Spinal cord (tissue), 10 donors: ENCODE measurements around the gene RIBC1. TPM values are rescaled to one million over a fixed set of nuclear protein-coding genes. Genes with fewer than 3 reads are reported as not detected.

Source experiments
- DNase-seq, 6 donors: peaks; one replicate each; pipeline versions ENCODE4 v3.0.0 to v3.0.0-alpha.2; 2013 to 2015; ENCODE audit warnings: low spot score in 6 of 6, low read depth in 4 of 6
- H3K27ac ChIP-seq: one replicate; pipeline ENCODE4 v1.5.1; 2013; ENCODE audit warnings: low read depth, low read length, control low read depth
- H3K27me3 ChIP-seq: one replicate; pipeline ENCODE4 v1.6.1; 2013; ENCODE audit warnings: low read length; ENCODE audit not compliant: control insufficient read depth, insufficient read depth
- H3K36me3 ChIP-seq: one replicate; pipeline ENCODE4 v1.6.1; 2013; ENCODE audit warnings: low read length; ENCODE audit not compliant: control insufficient read depth, insufficient read depth
- H3K4me1 ChIP-seq: one replicate; pipeline ENCODE4 v1.6.1; 2013; ENCODE audit warnings: low read length; ENCODE audit not compliant: control insufficient read depth, insufficient read depth
- H3K4me3 ChIP-seq: one replicate; pipeline ENCODE4 v1.5.1; 2013; ENCODE audit warnings: low read depth, low read length, control low read depth
- H3K9me3 ChIP-seq: one replicate; pipeline ENCODE4 v1.6.1; 2013; ENCODE audit warnings: low read length; ENCODE audit not compliant: control insufficient read depth, insufficient read depth
- WGBS: methylation state at CpG from one replicate; pipeline ENCODE4 v1.1.5; 2013; ENCODE audit warnings: missing lambda C conversion rate; ENCODE audit not compliant: insufficient coverage; 5-methylcytosine and 5-hydroxymethylcytosine counted together
- long read RNA-seq, 4 donors: transcript quantifications; one replicate each; lab custom pipeline, GENCODE V29; 2026
- polyA plus RNA-seq, 2 donors: library from polyadenylated mRNA; unstranded; fragments of 120-200 nt; gene quantifications; one replicate each; pipeline ENCODE4 v1.2.1, GENCODE V29; 2013; ENCODE audit not compliant: insufficient read length in 2 of 2
- total RNA-seq, 2 donors: library from RNA; depleted of rRNA in 1 of 2; stranded (reverse); fragments of 120-200 nt in 1 of 2; fragments of >200 nt in 1 of 2; gene quantifications; one replicate each; pipeline versions ENCODE4 v1.2.3 to v1.2.4, GENCODE V29; 2013 to 2014
- donor health status: healthy.

Gene RIBC1
- 10 to 100 TPM in 1 of 2 donors, 1 to 10 TPM in 1; 1.8 to 11.0 TPM for total RNA-seq
- 1 to 10 TPM; 5.4 to 7.4 TPM for polyA plus RNA-seq
- long read RNA-seq, donor 1, partial matches to known transcripts: 0 of 1 reads
- long read RNA-seq, donor 1, other reads (novel, unspliced or antisense): 0 of 1 reads
- long read RNA-seq, donor 2, partial matches to known transcripts: 0 of 1 reads
- long read RNA-seq, donor 2, other reads (novel, unspliced or antisense): 0 of 1 reads
- long read RNA-seq, donor 3, partial matches to known transcripts: 10 of 38 reads
- long read RNA-seq, donor 3, other reads (novel, unspliced or antisense): 28 of 38 reads
- long read RNA-seq, donor 4, partial matches to known transcripts: 0 of 2 reads
- long read RNA-seq, donor 4, other reads (novel, unspliced or antisense): 0 of 2 reads

DNA sequence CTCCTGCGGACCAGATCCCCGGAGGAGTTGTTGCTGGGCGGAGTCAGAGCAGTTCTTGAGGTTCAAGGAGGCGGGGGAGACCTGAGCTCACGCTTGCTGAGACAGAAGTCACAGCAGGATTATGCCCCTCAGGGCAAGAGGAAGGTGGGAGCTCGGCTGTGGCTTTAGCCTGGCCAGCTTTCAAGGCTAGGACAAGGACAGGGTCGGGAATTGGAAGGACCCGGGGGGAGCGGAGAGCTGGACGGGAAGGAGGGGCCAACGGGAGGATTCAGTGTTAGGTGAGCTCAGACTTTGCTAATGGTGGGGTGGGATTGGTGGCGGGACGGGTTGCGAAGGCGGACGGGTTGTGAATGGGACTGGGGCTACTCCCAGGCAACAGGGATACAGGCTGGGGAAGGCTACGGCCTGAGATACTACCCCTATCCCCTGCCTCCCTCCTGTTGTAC, at the start of gene RIBC1:
RIBC1 (plus strand) TSS at position 13 of the 446 bp plus-strand sequence. CDS start 3,404 bp downstream, outside the sequence.
- H3K4me3 ChIP-seq: peak within 1 kb of the TSS; percentile 84
- peak in 1 of 6 donors; percentile 52 for DNase-seq
- H3K27ac ChIP-seq: peak within 1 kb of the TSS; percentile 94
- H3K36me3 ChIP-seq: no peaks in the 10 kb centered on the region
- no peaks in the 10 kb centered on the region for H3K9me3 ChIP-seq
- peaks cover 9% of the 10 kb centered on the region for H3K27me3 ChIP-seq
- WGBS: under 1% methylated on average over 14 of the region's 17 CpGs
- peaks cover 18% of the 10 kb centered on the region for H3K4me1 ChIP-seq

DNA sequence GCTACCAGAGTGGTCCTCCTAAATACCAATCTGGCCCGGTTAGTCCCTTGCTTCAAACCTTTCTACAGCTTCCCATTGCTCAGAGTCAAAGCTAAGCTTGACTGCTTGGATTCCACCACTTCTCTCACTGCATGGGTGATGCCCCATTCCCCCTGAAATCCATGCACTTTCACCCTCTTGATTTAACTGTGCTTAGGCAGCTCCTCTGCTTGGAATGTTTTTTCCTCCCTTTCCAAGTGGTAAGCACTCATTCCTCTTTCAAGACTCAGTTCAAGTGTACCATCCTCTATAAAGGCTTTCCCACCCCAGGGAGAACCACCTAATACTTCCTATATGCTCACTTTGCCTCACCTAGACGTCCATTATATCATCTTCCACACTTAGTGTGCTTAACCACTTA, 49.4 kb upstream of the RIBC1 start:
- H3K36me3 ChIP-seq: peaks cover 3% of the 10 kb centered on the region
- no peak overlapping the region for H3K27ac ChIP-seq
- no peak overlapping the region for H3K4me3 ChIP-seq
- H3K9me3 ChIP-seq: peaks cover 4% of the 10 kb centered on the region
- H3K4me1 ChIP-seq: no peaks in the 10 kb centered on the region
- 67% methylated on average over 2 of the region's 2 CpGs for WGBS
- no peaks in the 10 kb centered on the region for H3K27me3 ChIP-seq
- no peak for DNase-seq

DNA sequence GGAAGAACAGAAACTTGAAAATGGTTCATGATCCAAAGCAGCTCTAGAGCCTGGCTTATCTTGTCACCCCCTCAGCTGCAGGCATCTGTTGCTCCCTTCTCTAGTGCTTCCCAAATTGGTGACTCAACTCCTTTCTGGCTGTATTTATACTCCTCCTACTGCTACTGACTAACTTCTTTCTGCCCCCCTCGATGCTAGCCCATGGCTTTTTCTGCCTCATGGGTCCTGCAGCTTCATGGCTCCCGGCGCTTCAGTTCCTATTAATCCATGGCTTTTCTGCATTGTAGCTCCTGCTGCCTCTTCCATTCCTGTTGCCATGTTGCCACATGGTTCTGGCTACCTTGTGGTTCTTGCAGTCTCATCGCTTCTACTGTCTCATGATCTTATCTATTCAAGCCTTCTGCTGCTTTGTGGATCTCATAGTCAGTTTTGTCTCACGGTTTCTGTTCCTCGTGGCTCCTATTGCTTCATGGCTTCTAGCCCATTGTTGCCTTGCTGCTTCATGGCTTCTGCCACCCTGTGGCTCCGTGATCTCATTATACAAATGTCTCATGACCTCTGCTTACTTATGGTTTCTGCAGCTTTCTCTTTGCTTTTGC, 48.4 kb upstream of the RIBC1 start:
- 87% methylated on average over 7 of the region's 7 CpGs for WGBS
- no peaks in the 10 kb centered on the region for H3K27me3 ChIP-seq
- H3K27ac ChIP-seq: no peak overlapping the region
- no peaks in the 10 kb centered on the region for H3K4me1 ChIP-seq
- peaks cover 4% of the 10 kb centered on the region for H3K9me3 ChIP-seq
- H3K36me3 ChIP-seq: peaks cover 3% of the 10 kb centered on the region
- no peak for DNase-seq
- H3K4me3 ChIP-seq: no peak overlapping the region

- Histone ChIP-seq H3K4me3 (no peak overlapping the region), H3K4me1 (no peaks in the 10 kb centered on the region), H3K36me3 (peaks cover 4% of the 10 kb centered on the region), H3K9me3 (peaks cover 3% of the 10 kb centered on the region), H3K27me3 (no peaks in the 10 kb centered on the region), H3K27ac (no peak overlapping the region)
- no peak for DNase-seq
Measured at GRCh38 chrX:53374923-53375322, 47.8 kb upstream of the RIBC1 start.

- no peak overlapping the region for H3K4me3 ChIP-seq
- no peaks in the 10 kb centered on the region for H3K27me3 ChIP-seq
- DNase-seq: no peak
- peaks cover 19% of the 10 kb centered on the region for H3K36me3 ChIP-seq
- H3K4me1 ChIP-seq: no peaks in the 10 kb centered on the region
- H3K9me3 ChIP-seq: no peaks in the 10 kb centered on the region
- H3K27ac ChIP-seq: no peak overlapping the region
- 83% methylated on average over 6 of the region's 6 CpGs for WGBS
Measured at GRCh38 chrX:53376888-53377287, 45.8 kb upstream of the RIBC1 start.

DNA sequence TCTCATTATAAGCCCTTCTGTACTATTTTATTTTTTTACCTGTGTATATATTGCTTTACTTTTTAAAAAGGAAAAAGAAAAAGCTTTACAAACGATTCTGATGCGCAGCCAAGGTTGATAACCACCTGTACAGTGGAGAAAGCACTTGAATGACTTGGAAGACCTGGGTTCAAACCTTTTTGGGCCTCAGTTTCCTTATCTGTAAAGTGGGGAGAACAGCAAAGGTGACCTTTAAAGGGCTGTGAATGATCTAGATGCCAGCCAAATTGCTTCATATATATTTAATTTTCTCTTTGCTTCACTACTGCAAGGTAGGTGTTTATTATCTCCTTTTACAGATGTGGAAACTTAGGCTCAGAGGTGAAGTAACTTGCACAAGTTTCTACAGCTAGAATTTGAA, 45.2 kb upstream of the RIBC1 start:
- Histone ChIP-seq H3K4me3 (no peak overlapping the region), H3K4me1 (no peaks in the 10 kb centered on the region), H3K27ac (no peak overlapping the region), H3K27me3 (no peaks in the 10 kb centered on the region), H3K36me3 (peaks cover 25% of the 10 kb centered on the region), H3K9me3 (no peaks in the 10 kb centered on the region)
- no CpG with 5 or more reads among the region's 2 CpGs for WGBS
- DNase-seq: no peak

DNA sequence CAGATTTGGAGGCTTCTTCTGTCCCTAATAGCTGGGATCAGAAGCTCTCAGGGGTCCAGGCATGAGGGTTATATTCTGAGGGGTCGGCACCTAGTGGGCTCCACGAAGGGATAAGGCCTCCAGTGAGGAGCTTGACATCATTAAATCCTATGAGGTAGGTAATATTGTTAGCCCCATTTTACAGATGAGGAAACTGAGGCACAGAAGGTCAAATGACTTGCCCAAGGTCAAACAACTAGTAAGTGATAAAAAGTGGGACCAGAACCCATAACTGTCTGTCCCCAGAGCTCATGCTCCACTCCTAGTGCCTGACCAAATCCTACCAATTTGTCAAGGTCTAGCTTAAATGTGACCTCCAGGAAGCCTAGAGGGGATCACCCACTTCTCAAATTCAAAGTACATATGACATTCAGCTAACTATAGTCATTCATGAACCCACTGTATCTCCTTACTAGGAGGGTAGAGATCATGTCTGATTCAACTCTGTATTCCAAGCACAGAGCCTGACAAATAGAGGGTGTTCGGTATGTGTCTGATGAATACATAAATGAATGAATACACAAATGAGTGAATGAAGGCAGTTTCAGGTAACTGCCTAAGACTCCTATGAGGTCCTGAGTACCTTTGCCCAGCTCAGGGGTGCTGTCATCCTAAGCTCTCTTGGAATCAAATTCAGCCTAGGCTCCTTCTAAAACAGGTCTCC, 43.5 kb upstream of the RIBC1 start:
- no peaks in the 10 kb centered on the region for H3K9me3 ChIP-seq
- H3K36me3 ChIP-seq: peaks cover 33% of the 10 kb centered on the region
- H3K4me3 ChIP-seq: no peak overlapping the region
- H3K4me1 ChIP-seq: peaks cover 8% of the 10 kb centered on the region
- no peaks in the 10 kb centered on the region for H3K27me3 ChIP-seq
- no peak for DNase-seq
- 94% methylated on average over 2 of the region's 3 CpGs for WGBS
- no peak overlapping the region for H3K27ac ChIP-seq

DNA sequence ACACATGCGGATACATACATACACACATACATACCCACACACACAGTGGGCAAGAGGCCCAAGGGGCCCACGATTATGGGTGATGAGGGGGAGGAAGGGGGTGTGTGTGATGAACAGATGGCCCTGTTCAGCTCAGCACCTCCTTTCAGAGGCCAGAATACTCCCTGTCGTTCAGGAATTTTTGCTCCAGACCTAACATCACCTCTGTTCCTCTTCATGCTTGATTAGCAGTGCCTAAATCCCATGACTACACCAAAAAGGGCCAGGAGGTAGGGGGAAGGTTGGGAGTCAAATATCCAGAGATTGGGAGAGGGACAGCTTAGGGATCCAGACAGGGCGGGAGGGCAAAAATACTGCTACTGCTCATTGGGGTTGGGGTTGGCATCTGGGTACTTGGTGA, 42.9 kb upstream of the RIBC1 start:
- WGBS: 100% methylated on average over 1 of the region's 4 CpGs
- Histone ChIP-seq H3K27me3 (no peaks in the 10 kb centered on the region), H3K4me1 (peaks cover 8% of the 10 kb centered on the region), H3K9me3 (no peaks in the 10 kb centered on the region), H3K36me3 (peaks cover 32% of the 10 kb centered on the region), H3K27ac (no peak overlapping the region), H3K4me3 (no peak overlapping the region)
- no peak for DNase-seq

DNA sequence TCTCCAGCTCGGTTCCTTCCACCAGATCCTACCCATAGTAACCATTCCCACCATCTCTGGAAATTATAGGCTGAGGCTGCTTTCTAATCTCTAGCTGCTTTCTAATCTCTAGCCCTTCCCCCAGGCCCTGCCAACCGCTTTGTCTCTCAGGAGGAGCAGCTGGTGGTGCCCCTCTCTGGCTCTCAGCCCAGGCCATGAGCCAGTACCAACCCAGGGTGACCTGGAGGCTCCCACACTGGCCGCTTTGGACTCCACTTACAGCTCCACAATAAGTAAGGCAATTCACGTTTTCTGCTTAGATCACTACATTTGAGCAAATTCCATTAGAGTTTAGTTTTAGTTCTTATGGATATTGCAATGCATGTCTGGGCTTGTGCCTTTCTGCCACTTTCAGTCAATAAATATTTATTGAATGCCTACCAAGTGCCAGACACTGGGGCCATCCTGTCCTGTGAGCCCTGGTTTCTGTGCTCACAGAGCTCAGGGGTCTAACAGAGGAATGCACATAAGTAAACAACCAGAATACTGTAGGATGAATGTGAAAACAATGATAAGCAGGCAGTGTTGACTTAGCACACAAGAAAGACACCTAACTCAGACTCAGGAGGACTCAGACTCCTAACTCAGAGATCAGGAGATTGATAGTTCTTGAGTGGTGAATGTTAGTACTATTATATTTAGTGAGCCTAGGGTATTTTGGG, 39.1 kb upstream of the RIBC1 start:
- DNase-seq: peak in 3 of 6 donors; percentile 10 to 65 (median 11)
- H3K27ac ChIP-seq: no peak overlapping the region
- no peaks in the 10 kb centered on the region for H3K27me3 ChIP-seq
- no peak overlapping the region for H3K4me3 ChIP-seq
- 77% methylated on average over 3 of the region's 4 CpGs for WGBS
- peaks cover 8% of the 10 kb centered on the region for H3K4me1 ChIP-seq
- H3K36me3 ChIP-seq: peaks cover 30% of the 10 kb centered on the region
- no peaks in the 10 kb centered on the region for H3K9me3 ChIP-seq
